Transverse colon (tissue), 4 donors: ENCODE data around the gene ZNF600. TPM values are rescaled to one million over a fixed set of nuclear protein-coding genes. Genes with fewer than 3 reads are reported as not detected.
"Not testable (repeated sequence)": the region's sequence is repeated elsewhere in the genome, so short reads cannot be mapped to it uniquely, and the experiment has no call there.

Experiments
- DNase-seq: peaks from one replicate; pipeline ENCODE4 v3.0.0-alpha.2; 2019
- H3K27ac ChIP-seq, 4 donors: fragments of 200-600 bp; sonication (generic); 2 replicates each; pipeline ENCODE4 v1.5.1; 2016 to 2018; ENCODE audit warnings: inconsistent platforms in 4 of 4
- H3K27me3 ChIP-seq: fragments of 200-600 bp; sonication (generic); 2 replicates; pipeline ENCODE4 v1.5.1; 2017; ENCODE audit warnings: inconsistent platforms
- H3K36me3 ChIP-seq, 4 donors: fragments of 200-600 bp; sonication (generic); 2 replicates each; pipeline ENCODE4 v1.5.1; 2017 to 2019; ENCODE audit warnings: inconsistent platforms in 4 of 4
- H3K4me1 ChIP-seq, 4 donors: fragments of 200-600 bp; sonication (generic); 2 replicates each; pipeline ENCODE4 v1.5.1; 2017 to 2020; ENCODE audit warnings: inconsistent platforms in 4 of 4
- H3K4me3 ChIP-seq, 4 donors: fragments of 200-600 bp; sonication (generic); 1 replicate in 1 of 4; 2 replicates in 3 of 4; pipeline versions ENCODE4 v1.5.1 to v1.6.1; 2017 to 2019; ENCODE audit warnings: inconsistent platforms in 4 of 4
- H3K9me3 ChIP-seq, 2 donors: fragments of 200-600 bp; sonication (generic); 2 replicates each; pipeline ENCODE4 v1.5.1; 2017 to 2019; ENCODE audit warnings: inconsistent platforms in 2 of 2
- CTCF ChIP-seq, 5 experiments: fragments of 200-600 bp in 3 of 5; fragments of 450-650 bp in 2 of 5; sonication (generic) in 3 of 5; IDR thresholded peaks; 1 replicate in 2 of 5; 2 replicates in 3 of 5; pipeline ENCODE4 v1.5.1; 2016 to 2017; ENCODE audit warnings: antibody characterized with exemption in 5 of 5, inconsistent platforms in 3 of 5, mild to moderate bottlenecking in 2 of 5, moderate library complexity in 1 of 5
- EP300 ChIP-seq: sonication (generic); formaldehyde crosslinking; IDR thresholded peaks from one replicate; pipeline ENCODE4 v1.6.1; 2017; ENCODE audit warnings: antibody characterized with exemption, low read depth
- POLR2A ChIP-seq: fragments of 450-650 bp; IDR thresholded peaks from one replicate; pipeline ENCODE4 v1.6.1; 2016; ENCODE audit warnings: antibody characterized with exemption, mild to moderate bottlenecking, moderate library complexity
- POLR2AphosphoS5 ChIP-seq, 3 donors: sonication (generic); formaldehyde crosslinking; IDR thresholded peaks; one replicate each; pipeline ENCODE4 v1.6.1; 2016; ENCODE audit warnings: antibody characterized with exemption in 3 of 3
- WGBS, 2 donors: methylation state at CpG; one replicate each; pipeline ENCODE4 v1.1.5; 2018; ENCODE audit warnings: low coverage in 1 of 2; 5-methylcytosine and 5-hydroxymethylcytosine counted together
- in situ Hi-C, 4 donors: fragments of 200-750 bp; cut with MboI; loops; one replicate each; pipeline versions ENCODE4 v1.15.0 to v1.15.1; 2017; ENCODE audit warnings: low sequenced_read_pairs in 3 of 4, low pct_ligation_motif_present in 1 of 4, low pct_unique_long_range_greater_than_20kb in 1 of 4
- intact Hi-C: fragments of 100-400 bp; cut with DNase I; formaldehyde crosslinking; loops from one replicate; pipeline ENCODE4 v1.15.1; 2023; ENCODE audit warnings: low total_unique reads
- total RNA-seq, 4 donors: library from RNA; depleted of rRNA; stranded (reverse); fragments of >200 nt; gene quantifications; one replicate each; pipeline ENCODE4 v1.1.0, GENCODE V29; 2016

The ZNF600 gene
- total RNA-seq, 4 donors from 2014 or later = 5.2 to 95.4 (median 27.2) TPM

GRCh38 chr19:52734893-52735661 is 51.5 kb downstream of the ZNF600 start, which contains the start of gene ZNF611:
ZNF611 (minus strand) TSS chr19:52735044; CDS start chr19:52715894, 19,150 bp downstream.
- Histone ChIP-seq H3K27me3 (no peaks in the 10 kb centered on the region), H3K4me1 (peaks cover 0 to 23% (median 10%) of the 10 kb centered on the region in 4 donors), H3K9me3 (no peaks in the 10 kb centered on the region), H3K4me3 (peak within 1 kb of the TSS; percentile 70 to 97 (median 90)), H3K27ac (peak within 1 kb of the TSS; percentile 88 to 96 (median 94)), H3K36me3 (no peaks in the 10 kb centered on the region)
- in situ Hi-C loops = loop anchor here in 2 of 4 donors (25.0 kb wide), 1 partner anchor 473 kb away; the partner anchor contains the start of gene ZNF766 (in 2 of the 2)
- intact Hi-C loops = no loop called here
- TF ChIP-seq EP300 (no peak), POLR2AphosphoS5 (IDR thresholded peaks at IDR 0.05) (peak; percentile 89 to 95 (median 94)), CTCF (IDR thresholded peaks at IDR 0.05) (peak; percentile 54 to 90 (median 70)), POLR2A (peak; percentile 93)
- 8 to 9% methylated on average over 6 to 38 of the region's 38 CpGs for WGBS, 2 donors
- peak; percentile 100 for DNase-seq

DNA sequence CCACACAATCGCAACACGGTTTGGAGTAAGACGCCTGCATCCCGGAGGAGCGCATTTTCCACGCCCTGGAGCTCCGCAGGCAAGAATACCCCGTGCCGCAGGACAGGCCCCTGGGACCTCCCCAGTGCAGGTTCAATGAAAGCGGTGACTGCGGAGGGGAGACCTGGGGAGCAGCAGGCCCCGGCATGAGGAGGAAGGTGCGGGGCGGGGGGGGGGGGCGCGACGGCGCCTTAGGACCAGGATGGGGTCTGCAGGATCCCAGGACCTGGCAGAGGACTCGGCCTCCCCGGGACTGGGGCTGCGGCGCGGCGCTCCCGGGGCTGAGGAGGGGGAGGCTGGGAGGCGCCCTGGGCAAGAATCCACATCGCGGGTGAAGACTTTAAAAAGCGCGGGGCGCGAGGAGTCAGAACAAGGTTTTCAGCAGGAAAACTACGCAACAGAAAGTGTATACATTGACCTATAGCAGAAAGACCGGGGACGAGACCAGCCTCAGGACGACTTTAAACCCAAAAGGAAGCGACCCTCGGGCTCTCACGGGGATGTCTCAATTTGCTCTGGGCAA is 52.2 kb downstream of the ZNF600 start:
- intact Hi-C loops = no loop called here
- no peak for TF ChIP-seq POLR2A
- TF ChIP-seq EP300 = no peak
- no peak for TF ChIP-seq POLR2AphosphoS5 (IDR thresholded peaks at IDR 0.05)
- no peak for TF ChIP-seq CTCF (IDR thresholded peaks at IDR 0.05)
- peak overlapping the region; percentile 88 to 96 (median 94) for H3K27ac ChIP-seq

GRCh38 chr19:52726051-52726450 is 60.5 kb downstream of the ZNF600 start:
- H3K27ac ChIP-seq, H3K4me1 ChIP-seq, intact Hi-C loops, H3K27me3 ChIP-seq, H3K9me3 ChIP-seq, DNase-seq, H3K4me3 ChIP-seq: not testable (repeated sequence)
- peaks cover 0 to 50% (median 8%) of the 10 kb centered on the region in 4 donors for H3K36me3 ChIP-seq
- 95% methylated on average over 16 of the region's 16 CpGs; no CpG with 5 or more reads in 1 of the 2 donors for WGBS, 2 donors
- in situ Hi-C loops = loop anchor here in 2 of 4 donors (25.0 kb wide), 1 partner anchor 464 kb away; the partner anchor contains the start of gene ZNF766 (in 2 of the 2)

More for the DNA sequence above, 52.2 kb downstream of the ZNF600 start:
- no peaks in the 10 kb centered on the region for H3K9me3 ChIP-seq
- no peaks in the 10 kb centered on the region for H3K27me3 ChIP-seq
- WGBS, 2 donors = 0 to 1% methylated on average over 13 to 33 of the region's 39 CpGs
- H3K36me3 ChIP-seq = no peaks in the 10 kb centered on the region
- in situ Hi-C loops = loop anchor here in 2 of 4 donors (25.0 kb wide), 1 partner anchor 472 kb away; the partner anchor contains the start of gene ZNF766 (in 2 of the 2)
- peak; percentile 15 for DNase-seq
- H3K4me3 ChIP-seq = peak overlapping the region; percentile 70 to 97 (median 90)
- peaks cover 0 to 23% (median 10%) of the 10 kb centered on the region in 4 donors for H3K4me1 ChIP-seq

DNA sequence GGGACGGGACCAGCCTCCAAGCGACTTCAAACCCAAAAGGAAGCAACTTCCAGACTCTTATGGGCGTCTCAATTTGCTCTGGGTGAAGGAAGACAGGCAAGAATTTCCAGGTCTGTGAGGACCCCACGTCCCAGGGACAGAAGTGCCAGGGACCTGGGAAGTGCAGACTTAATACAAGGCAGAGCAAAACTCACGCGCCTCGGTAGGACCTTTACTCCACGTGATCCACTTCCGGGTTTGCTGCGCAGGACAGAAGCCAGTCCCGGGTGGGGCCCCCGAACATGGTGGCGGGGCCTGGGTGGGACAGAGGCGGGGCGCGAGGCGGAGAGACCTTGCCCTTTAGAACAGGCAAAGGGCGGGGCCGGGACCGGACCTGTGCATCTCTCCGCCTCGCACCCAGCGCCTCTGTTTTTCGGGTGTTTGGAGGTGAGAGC is 61.0 kb downstream of the ZNF600 start:
- H3K36me3 ChIP-seq = peaks cover 0 to 50% (median 11%) of the 10 kb centered on the region in 4 donors
- H3K4me3 ChIP-seq = no peak overlapping the region

More for the DNA sequence above, 61.0 kb downstream of the ZNF600 start:
- H3K4me1 ChIP-seq = no peaks in the 10 kb centered on the region
- H3K27ac ChIP-seq = no peak overlapping the region
- TF ChIP-seq POLR2AphosphoS5 (IDR thresholded peaks at IDR 0.05) (no peak), CTCF (IDR thresholded peaks at IDR 0.05) (no peak), EP300 (no peak), POLR2A (no peak)
- no peak for DNase-seq
- in situ Hi-C loops = loop anchor here in 2 of 4 donors (25.0 kb wide), 1 partner anchor 463 kb away; the partner anchor contains the start of gene ZNF766 (in 2 of the 2)
- WGBS, 2 donors = 95% methylated on average over 3 to 24 of the region's 24 CpGs
- H3K27me3 ChIP-seq = no peaks in the 10 kb centered on the region
- peaks cover 0 to 4% of the 10 kb centered on the region in 2 donors for H3K9me3 ChIP-seq
- intact Hi-C loops = no loop called here
